ENCODE results near the gene UBE3D.

GRCh38 chr6:82959385-82959941 is 106.2 kb downstream of the UBE3D start:
- no peak for TF ChIP-seq CTCF (IDR thresholded peaks at IDR 0.05; ENCODE audit: low read length)
- TF ChIP-seq EZH2phosphoT487 (IDR thresholded peaks at IDR 0.05; ENCODE audit: low read length): no peak
- no peak for TF ChIP-seq EZH2 (optimal IDR thresholded peaks at IDR 0.05; ENCODE audit: low read depth, low read length)
